ENCODE data around the gene WASL. TPM values are rescaled to one million over a fixed set of nuclear protein-coding genes. Genes with fewer than 3 reads are reported as not detected.
"Not testable (repeated sequence)": the region's sequence is repeated elsewhere in the genome, so short reads cannot be mapped to it uniquely, and the experiment has no call there.

Gene WASL
- total RNA-seq, 1 donor from 2014 or later, result 32.5 TPM

GRCh38 chr7:123769371-123769770 lies 20.6 kb upstream of the WASL start:
- peak; percentile 95 for DNase-seq (ENCODE audit: low read depth)

- no peak for DNase-seq (ENCODE audit: low read depth)
Observed at GRCh38 chr7:123768493-123768892, 19.7 kb upstream of the WASL start.

- DNase-seq (ENCODE audit: low read depth), result no peak
Observed at GRCh38 chr7:123763191-123763661, 14.4 kb upstream of the WASL start.

GRCh38 chr7:123761729-123762128 lies 12.9 kb upstream of the WASL start:
- DNase-seq (ENCODE audit: low read depth), result no peak

GRCh38 chr7:123757095-123757494 lies 8.3 kb upstream of the WASL start:
- peak; percentile 34 for DNase-seq (ENCODE audit: low read depth)

- DNase-seq (ENCODE audit: low read depth), result no peak
Observed at GRCh38 chr7:123755338-123755737, 6.5 kb upstream of the WASL start.

GRCh38 chr7:123754271-123754871 lies 5.6 kb upstream of the WASL start:
- no peak for DNase-seq (ENCODE audit: low read depth)

- no peak for DNase-seq (ENCODE audit: low read depth)
Observed at GRCh38 chr7:123752534-123752933, 3.7 kb upstream of the WASL start.

- DNase-seq (ENCODE audit: low read depth), result no peak
Observed at GRCh38 chr7:123751821-123752220, 3.0 kb upstream of the WASL start.

- no peak for DNase-seq (ENCODE audit: low read depth)
Observed at GRCh38 chr7:123750389-123751230, 1.8 kb upstream of the WASL start.

- peak; percentile 64 for DNase-seq (ENCODE audit: low read depth)
Observed at GRCh38 chr7:123749537-123749857, 694 bp upstream of the WASL start.

- DNase-seq (ENCODE audit: low read depth), result no peak
Observed at GRCh38 chr7:123748171-123748733, 551 bp downstream of the WASL start.

GRCh38 chr7:123747620-123748141 lies 1.1 kb downstream of the WASL start:
- DNase-seq (ENCODE audit: low read depth), result peak; percentile 88

GRCh38 chr7:123746931-123747488 lies 1.8 kb downstream of the WASL start:
- DNase-seq (ENCODE audit: low read depth), result no peak

- DNase-seq (ENCODE audit: low read depth), result no peak
Observed at GRCh38 chr7:123746055-123746454, 2.7 kb downstream of the WASL start.

GRCh38 chr7:123745437-123745836 lies 3.4 kb downstream of the WASL start:
- no peak for DNase-seq (ENCODE audit: low read depth)

GRCh38 chr7:123744416-123744815 lies 4.4 kb downstream of the WASL start:
- no peak for DNase-seq (ENCODE audit: low read depth)

GRCh38 chr7:123741940-123742339 lies 6.9 kb downstream of the WASL start:
- DNase-seq (ENCODE audit: low read depth), result no peak

GRCh38 chr7:123738808-123739207 lies 10.0 kb downstream of the WASL start:
- no peak for DNase-seq (ENCODE audit: low read depth)

GRCh38 chr7:123738356-123738755 lies 10.4 kb downstream of the WASL start:
- no peak for DNase-seq (ENCODE audit: low read depth)

- not testable (repeated sequence) for DNase-seq (ENCODE audit: low read depth)
Observed at GRCh38 chr7:123737168-123737674, 11.6 kb downstream of the WASL start.

- no peak for DNase-seq (ENCODE audit: low read depth)
Observed at GRCh38 chr7:123735539-123735938, 13.3 kb downstream of the WASL start.

Measured in renal cortical epithelial cell (primary cell).